Smooth muscle cell (in vitro differentiated cells): Measurements from ENCODE around the gene MYF5. TPM values are rescaled to one million over a fixed set of nuclear protein-coding genes. Genes with fewer than 3 reads are reported as not detected.

Experiments
- DNase-seq: peaks from one replicate; lab custom pipeline; 2025; ENCODE audit not compliant: unreplicated experiment; lab: John Stamatoyannopoulos, UW
- H2AFZ ChIP-seq: fragments of 200-600 bp; sonication (generic); 2 replicates; pipeline ENCODE4 v1.6.0; 2016; ENCODE audit warnings: antibody characterized with exemption, low read depth, mild to moderate bottlenecking
- H3F3A ChIP-seq: fragments of 200-600 bp; sonication (generic); 2 replicates; pipeline ENCODE4 v1.6.0; 2017; ENCODE audit warnings: antibody characterized with exemption, low read depth
- H3K27ac ChIP-seq: fragments of 200-600 bp; sonication (generic); 2 replicates; pipeline ENCODE4 v1.5.1; 2016; ENCODE audit warnings: low read depth, mild to moderate bottlenecking
- H3K27me3 ChIP-seq: fragments of 200-600 bp; sonication (generic); 2 replicates; pipeline ENCODE4 v1.6.1; 2016; ENCODE audit warnings: low read depth, mild to moderate bottlenecking
- H3K36me3 ChIP-seq: fragments of 200-600 bp; sonication (generic); 2 replicates; pipeline ENCODE4 v1.5.1; 2016; ENCODE audit warnings: low read depth
- H3K4me1 ChIP-seq: fragments of 200-600 bp; sonication (generic); 2 replicates; pipeline ENCODE4 v1.5.1; 2016; ENCODE audit warnings: low read depth
- H3K4me2 ChIP-seq: fragments of 200-600 bp; sonication (generic); 2 replicates; pipeline ENCODE4 v1.6.0; 2016; ENCODE audit warnings: mild to moderate bottlenecking
- H3K4me3 ChIP-seq: fragments of 200-600 bp; sonication (generic); 2 replicates; pipeline ENCODE4 v1.5.1; 2016; ENCODE audit warnings: mild to moderate bottlenecking
- H3K79me2 ChIP-seq: fragments of 200-600 bp; sonication (generic); 2 replicates; pipeline ENCODE4 v1.6.0; 2016; ENCODE audit warnings: low read depth, mild to moderate bottlenecking
- H3K9ac ChIP-seq: fragments of 200-600 bp; sonication (generic); 2 replicates; pipeline ENCODE4 v1.6.0; 2016; ENCODE audit warnings: low read depth
- H3K9me3 ChIP-seq: fragments of 200-600 bp; sonication (generic); replicated peaks from 2 replicates; pipeline ENCODE4 v1.5.1; 2016; ENCODE audit warnings: low read depth
- H4K20me1 ChIP-seq: fragments of 200-600 bp; sonication (generic); 2 replicates; pipeline ENCODE4 v1.6.0; 2016; ENCODE audit warnings: low read depth
- WGBS: methylation state at CpG from one replicate; pipeline ENCODE4 v1.1.7; 2016; ENCODE audit warnings: low lambda C conversion rate; 5-methylcytosine and 5-hydroxymethylcytosine counted together
- polyA plus RNA-seq: library from polyadenylated mRNA; unstranded; fragments of >200 nt; fragmentation: Nextera tagmentation; extraction: Ambion mirVana; gene quantifications from 2 replicates; pipeline ENCODE4 v1.2.1, GENCODE V29; 2016
- total RNA-seq: library from RNA; depleted of rRNA; stranded (reverse); fragments of >200 nt; gene quantifications from 2 replicates; pipeline ENCODE4 v1.2.3, GENCODE V29; 2014
- TF ChIP-seq, protein P1 (sequence below): fragments of 200-600 bp; sonication (generic); IDR thresholded peaks from 2 replicates; pipeline ENCODE4 v1.5.1; 2017; ENCODE audit warnings: borderline replicate concordance, mild to moderate bottlenecking, antibody characterized with exemption; ENCODE audit not compliant: insufficient read depth, poor library complexity, severe bottlenecking

Gene MYF5
- total and polyA plus RNA-seq, 2 experiments from 2014 or later, result not detected

DNA sequence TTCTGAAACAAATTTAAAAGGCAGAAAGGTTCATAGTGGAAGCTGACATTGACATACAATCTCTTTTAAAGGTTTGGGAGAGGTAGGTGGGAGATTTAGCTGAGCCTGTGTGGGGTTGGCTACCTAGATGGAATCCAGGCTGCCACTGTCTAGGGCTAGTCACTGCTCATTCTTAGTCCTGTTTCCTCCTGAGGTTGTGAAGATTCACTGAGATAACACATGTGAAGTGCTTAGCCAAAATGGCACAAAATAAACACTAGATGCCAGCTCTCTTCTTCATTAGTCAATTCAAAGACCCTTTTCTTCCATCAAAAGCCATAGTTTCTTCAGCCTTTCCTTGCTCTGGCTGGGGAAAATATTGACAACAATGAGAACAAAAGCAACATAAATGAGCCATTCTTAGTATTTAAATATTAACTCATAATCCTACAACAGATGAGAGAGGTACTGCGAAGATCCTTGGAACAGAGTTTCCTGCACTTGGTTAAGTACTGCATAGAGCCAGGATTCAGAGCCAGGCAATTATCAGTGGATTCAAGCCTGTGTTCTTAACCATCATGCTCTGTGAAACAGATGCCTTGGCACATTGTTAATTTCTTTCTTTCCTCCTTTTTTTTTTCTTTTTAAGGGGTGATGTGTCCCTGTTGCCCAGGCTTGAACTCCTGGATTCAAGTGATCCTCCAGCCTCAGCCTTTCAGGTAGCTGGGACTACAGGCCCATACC lies 5.8 kb upstream of the MYF5 start:
- Histone ChIP-seq H3K27ac (no peak overlapping the region), H3K27me3 (peaks cover 89% of the 10 kb centered on the region), H2AFZ (no peak overlapping the region), H4K20me1 (no peaks in the 10 kb centered on the region), H3K9ac (no peak overlapping the region), H3K4me1 (peaks cover 11% of the 10 kb centered on the region), H3K4me2 (no peak overlapping the region), H3K79me2 (no peaks in the 10 kb centered on the region), H3K4me3 (no peak overlapping the region), H3F3A (no peaks in the 10 kb centered on the region), H3K9me3 (no peaks in the 10 kb centered on the region), H3K36me3 (no peaks in the 10 kb centered on the region)
- WGBS, result 100% methylated on average over 1 of the region's 1 CpG
- DNase-seq, result no peak
- TF ChIP-seq, protein P1, sequence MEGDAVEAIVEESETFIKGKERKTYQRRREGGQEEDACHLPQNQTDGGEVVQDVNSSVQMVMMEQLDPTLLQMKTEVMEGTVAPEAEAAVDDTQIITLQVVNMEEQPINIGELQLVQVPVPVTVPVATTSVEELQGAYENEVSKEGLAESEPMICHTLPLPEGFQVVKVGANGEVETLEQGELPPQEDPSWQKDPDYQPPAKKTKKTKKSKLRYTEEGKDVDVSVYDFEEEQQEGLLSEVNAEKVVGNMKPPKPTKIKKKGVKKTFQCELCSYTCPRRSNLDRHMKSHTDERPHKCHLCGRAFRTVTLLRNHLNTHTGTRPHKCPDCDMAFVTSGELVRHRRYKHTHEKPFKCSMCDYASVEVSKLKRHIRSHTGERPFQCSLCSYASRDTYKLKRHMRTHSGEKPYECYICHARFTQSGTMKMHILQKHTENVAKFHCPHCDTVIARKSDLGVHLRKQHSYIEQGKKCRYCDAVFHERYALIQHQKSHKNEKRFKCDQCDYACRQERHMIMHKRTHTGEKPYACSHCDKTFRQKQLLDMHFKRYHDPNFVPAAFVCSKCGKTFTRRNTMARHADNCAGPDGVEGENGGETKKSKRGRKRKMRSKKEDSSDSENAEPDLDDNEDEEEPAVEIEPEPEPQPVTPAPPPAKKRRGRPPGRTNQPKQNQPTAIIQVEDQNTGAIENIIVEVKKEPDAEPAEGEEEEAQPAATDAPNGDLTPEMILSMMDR, result no peak

DNA sequence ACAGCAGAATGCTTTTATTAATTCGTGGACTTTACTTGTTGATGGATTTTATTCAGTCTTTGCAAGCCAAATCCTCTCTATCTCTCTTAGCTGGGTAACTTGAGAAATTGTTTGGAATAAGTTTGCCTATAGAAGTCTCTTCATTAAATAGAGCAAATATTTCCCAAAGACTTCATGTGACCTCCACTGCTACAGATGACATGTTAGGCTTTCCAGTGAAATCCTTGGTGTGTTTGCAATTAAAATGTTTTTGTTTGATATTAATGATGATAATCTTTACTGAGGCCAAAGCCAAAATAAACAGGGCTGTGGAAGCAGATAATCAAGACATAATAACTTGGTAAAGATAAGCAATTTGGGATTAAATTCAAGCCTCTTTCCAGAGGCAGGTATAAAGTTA lies 4.8 kb upstream of the MYF5 start:
- Histone ChIP-seq H3K79me2 (no peaks in the 10 kb centered on the region), H3K4me2 (no peak overlapping the region), H3K36me3 (no peaks in the 10 kb centered on the region), H3F3A (no peaks in the 10 kb centered on the region), H3K9me3 (no peaks in the 10 kb centered on the region), H3K4me3 (no peak overlapping the region), H2AFZ (no peak overlapping the region), H3K4me1 (peaks cover 11% of the 10 kb centered on the region), H3K27ac (no peak overlapping the region), H4K20me1 (no peaks in the 10 kb centered on the region), H3K9ac (no peak overlapping the region), H3K27me3 (peaks cover 86% of the 10 kb centered on the region)
- TF ChIP-seq, protein P1, result no peak
- 77% methylated on average over 1 of the region's 1 CpG for WGBS
- no peak for DNase-seq

DNA sequence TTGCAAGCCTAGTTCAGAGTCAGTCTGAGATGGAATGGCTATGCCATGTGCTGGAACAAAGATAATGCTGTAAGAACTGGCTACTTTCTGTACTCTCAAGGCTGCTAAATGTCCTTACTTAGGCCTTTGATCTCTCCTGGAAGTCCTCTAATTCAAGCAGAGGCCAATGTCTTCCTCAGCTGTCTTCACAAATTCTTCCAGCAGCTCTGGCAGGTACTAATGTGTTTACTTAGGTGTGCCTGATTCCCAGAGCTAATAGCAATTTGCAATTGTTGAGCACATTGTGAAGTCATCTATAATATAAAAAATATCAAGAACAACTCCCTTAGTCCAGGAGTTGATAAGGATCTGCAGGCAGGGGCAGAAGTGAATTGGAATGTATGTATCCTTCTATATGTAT lies 3.8 kb upstream of the MYF5 start:
- no peak overlapping the region for H3K9ac ChIP-seq
- DNase-seq, result no peak
- H3K4me3 ChIP-seq, result no peak overlapping the region
- TF ChIP-seq, protein P1, result no peak
- H3K9me3 ChIP-seq, result no peaks in the 10 kb centered on the region
- no peak overlapping the region for H3K27ac ChIP-seq
- H3K4me2 ChIP-seq, result no peak overlapping the region
- no peaks in the 10 kb centered on the region for H3K36me3 ChIP-seq
- no peaks in the 10 kb centered on the region for H3F3A ChIP-seq
- peaks cover 11% of the 10 kb centered on the region for H3K4me1 ChIP-seq
- no peaks in the 10 kb centered on the region for H3K79me2 ChIP-seq
- no peak overlapping the region for H2AFZ ChIP-seq
- no peaks in the 10 kb centered on the region for H4K20me1 ChIP-seq
- peaks cover 82% of the 10 kb centered on the region for H3K27me3 ChIP-seq

DNA sequence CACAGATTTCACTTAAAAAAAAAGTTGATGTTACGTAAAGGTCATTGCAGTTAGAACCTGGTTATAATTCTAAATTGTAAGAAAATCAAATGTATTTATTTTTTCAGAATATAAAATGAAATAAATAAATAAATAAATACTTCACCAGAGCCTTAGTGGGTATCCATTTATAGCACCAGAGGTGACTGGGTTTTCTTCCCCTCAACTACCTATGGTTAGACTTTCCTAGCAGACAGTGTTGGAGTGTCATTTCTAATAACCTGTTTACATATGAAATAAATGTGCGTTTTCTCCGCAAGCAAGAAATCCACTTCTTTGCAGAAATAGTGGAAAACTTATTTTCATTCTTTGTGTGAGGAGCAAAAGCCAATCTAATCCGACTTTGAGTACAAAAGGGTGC lies 3.3 kb upstream of the MYF5 start:
- H3K36me3 ChIP-seq, result no peaks in the 10 kb centered on the region
- no peak overlapping the region for H3K9ac ChIP-seq
- no peaks in the 10 kb centered on the region for H3K9me3 ChIP-seq
- H3K79me2 ChIP-seq, result no peaks in the 10 kb centered on the region
- H3K4me2 ChIP-seq, result peak overlapping the region; percentile 86
- TF ChIP-seq, protein P1, result no peak
- DNase-seq, result no peak
- H3K27ac ChIP-seq, result no peak overlapping the region
- no peaks in the 10 kb centered on the region for H4K20me1 ChIP-seq
- peaks cover 77% of the 10 kb centered on the region for H3K27me3 ChIP-seq
- 65% methylated on average over 4 of the region's 4 CpGs for WGBS
- H3K4me3 ChIP-seq, result peak overlapping the region; percentile 45
- H2AFZ ChIP-seq, result peak overlapping the region; percentile 92
- peaks cover 11% of the 10 kb centered on the region for H3K4me1 ChIP-seq
- no peaks in the 10 kb centered on the region for H3F3A ChIP-seq
